WTC11 (cell line): Measurements from ENCODE around the gene LENG8. TPM values are rescaled to one million over a fixed set of nuclear protein-coding genes. Genes with fewer than 3 reads are reported as not detected.
A peak's percentile ranks its signal among the peaks of the same experiment; 100 is the strongest.

Source experiments
- ATAC-seq: fragments of 200-7000 bp; cut with Tn5 transposase; 2 replicates; pipeline ENCODE4 v1.10.0; 2021; ENCODE audit warnings: mild to moderate bottlenecking, moderate library complexity
- CTCF ChIA-PET: fragments of 300-600 bp; sonication (Branson Sonifier 250); formaldehyde crosslinking; loops from one replicate; lab custom pipeline; 2021; ENCODE audit warnings: antibody characterized with exemption; lab: Charles Lee
- POLR2A ChIA-PET: fragments of 350-600 bp; sonication (Branson Sonifier 250); formaldehyde crosslinking; loops from one replicate; lab custom pipeline; 2021; ENCODE audit warnings: antibody characterized with exemption; lab: Charles Lee
- DNase-seq: peaks from one replicate; pipeline ENCODE4 v3.0.0; 2021; ENCODE audit warnings: low spot score
- H3K27ac Mint-ChIP-seq: 2 replicates; pipeline ENCODE4 v1.8.0; 2021; ENCODE audit warnings: mixed read lengths
- H3K27me3 Mint-ChIP-seq: 2 replicates; pipeline ENCODE4 v1.8.0; 2021; ENCODE audit warnings: low read depth, mild to moderate bottlenecking, moderate library complexity, mixed read lengths
- H3K36me3 Mint-ChIP-seq: 2 replicates; pipeline ENCODE4 v1.8.0; 2021; ENCODE audit warnings: mixed read lengths
- H3K4me1 Mint-ChIP-seq: 2 replicates; pipeline ENCODE4 v1.8.0; 2022; ENCODE audit warnings: mixed read lengths
- H3K4me3 Mint-ChIP-seq: 2 replicates; pipeline ENCODE4 v1.8.0; 2021; ENCODE audit warnings: mild to moderate bottlenecking, moderate library complexity, mixed read lengths
- H3K9me3 Mint-ChIP-seq: 2 replicates; pipeline ENCODE4 v1.8.0; 2021; ENCODE audit warnings: mixed read lengths
- AFF4 ChIP-seq: sonication (generic); formaldehyde crosslinking; IDR thresholded peaks from 2 replicates; pipeline ENCODE4 v1.8.1; 2023; ENCODE audit warnings: mild to moderate bottlenecking, missing genetic modification reagents, borderline replicate concordance
- ATF3 ChIP-seq: sonication (generic); formaldehyde crosslinking; conservative IDR thresholded peaks from 2 replicates; pipeline ENCODE4 v1.8.1; 2022; ENCODE audit warnings: mild to moderate bottlenecking, missing genetic modification reagents
- CDX4 ChIP-seq: fragments of 250-450 bp; sonication (Bioruptor Pico); IDR thresholded peaks from 2 replicates; pipeline ENCODE4 v1.9.0; 2021; ENCODE audit warnings: moderate library complexity, mild to moderate bottlenecking, inconsistent platforms, borderline replicate concordance
- EMX1 ChIP-seq: fragments of 250-450 bp; sonication (Bioruptor Pico); IDR thresholded peaks from 2 replicates; pipeline ENCODE4 v1.8.0; 2021; ENCODE audit warnings: mild to moderate bottlenecking
- ETV6 ChIP-seq: sonication (generic); formaldehyde crosslinking; IDR thresholded peaks from 2 replicates; pipeline ENCODE4 v1.8.1; 2022; ENCODE audit warnings: mild to moderate bottlenecking, missing genetic modification reagents
- HMGA2 ChIP-seq: fragments of 250-450 bp; sonication (Bioruptor Pico); IDR thresholded peaks from 2 replicates; pipeline ENCODE4 v1.4.0; 2021; ENCODE audit warnings: mild to moderate bottlenecking, moderate library complexity
- HMGXB4 ChIP-seq: sonication (generic); formaldehyde crosslinking; IDR thresholded peaks from 2 replicates; pipeline ENCODE4 v1.8.1; 2023; ENCODE audit warnings: mild to moderate bottlenecking, moderate library complexity, missing genetic modification reagents
- IRF2 ChIP-seq: sonication (generic); formaldehyde crosslinking; IDR thresholded peaks from 2 replicates; pipeline ENCODE4 v1.8.0; 2022; ENCODE audit warnings: low read depth, missing genetic modification reagents, borderline replicate concordance
- NFYB ChIP-seq: sonication (generic); formaldehyde crosslinking; conservative IDR thresholded peaks from 2 replicates; pipeline ENCODE4 v1.8.0; 2022; ENCODE audit warnings: low read depth, missing genetic modification reagents
- NR1H2 ChIP-seq: sonication (generic); formaldehyde crosslinking; IDR thresholded peaks from 2 replicates; pipeline ENCODE4 v1.9.0; 2021; ENCODE audit warnings: mild to moderate bottlenecking, moderate library complexity, missing genetic modification reagents
- OVOL2 ChIP-seq: fragments of 250-450 bp; sonication (Bioruptor Pico); IDR thresholded peaks from 2 replicates; pipeline ENCODE4 v1.9.0; 2021; ENCODE audit warnings: mild to moderate bottlenecking, borderline replicate concordance
- PRDM15 ChIP-seq: sonication (generic); formaldehyde crosslinking; IDR thresholded peaks from 2 replicates; pipeline ENCODE4 v1.8.0; 2022; ENCODE audit warnings: missing genetic modification reagents
- RELA ChIP-seq: sonication (generic); formaldehyde crosslinking; IDR thresholded peaks from 2 replicates; pipeline ENCODE4 v1.8.1; 2022; ENCODE audit warnings: missing genetic modification reagents, mild to moderate bottlenecking, borderline replicate concordance
- SOX15 ChIP-seq: fragments of 250-450 bp; sonication (Bioruptor Pico); IDR thresholded peaks from 2 replicates; pipeline ENCODE4 v1.9.0; 2021; ENCODE audit warnings: mild to moderate bottlenecking
- SP1 ChIP-seq: sonication (generic); formaldehyde crosslinking; conservative IDR thresholded peaks from 2 replicates; pipeline ENCODE4 v1.8.1; 2022; ENCODE audit warnings: missing genetic modification reagents
- TEAD4 ChIP-seq: sonication (generic); formaldehyde crosslinking; IDR thresholded peaks from 2 replicates; pipeline ENCODE4 v1.8.0; 2022; ENCODE audit warnings: mild to moderate bottlenecking, missing genetic modification reagents
- USF2 ChIP-seq: sonication (generic); formaldehyde crosslinking; IDR thresholded peaks from 2 replicates; pipeline ENCODE4 v1.8.1; 2023; ENCODE audit warnings: mild to moderate bottlenecking, missing genetic modification reagents, moderate library complexity
- ZNF138 ChIP-seq: sonication (generic); formaldehyde crosslinking; conservative IDR thresholded peaks from 2 replicates; pipeline ENCODE4 v1.8.1; 2022; ENCODE audit warnings: mild to moderate bottlenecking, moderate library complexity, missing genetic modification reagents
- ZNF219 ChIP-seq: sonication (generic); formaldehyde crosslinking; IDR thresholded peaks from 2 replicates; pipeline ENCODE4 v1.8.0; 2023; ENCODE audit warnings: missing genetic modification reagents, mild to moderate bottlenecking, borderline replicate concordance
- ZNF232 ChIP-seq: sonication (generic); formaldehyde crosslinking; IDR thresholded peaks from 2 replicates; pipeline ENCODE4 v1.8.0; 2022; ENCODE audit warnings: mild to moderate bottlenecking, missing genetic modification reagents
- ZNF263 ChIP-seq: sonication (generic); formaldehyde crosslinking; IDR thresholded peaks from 2 replicates; pipeline ENCODE4 v1.8.1; 2022; ENCODE audit warnings: low read depth, mild to moderate bottlenecking, moderate library complexity, missing genetic modification reagents
- ZNF416 ChIP-seq: fragments of 250-450 bp; sonication (Bioruptor Pico); IDR thresholded peaks from 2 replicates; pipeline ENCODE4 v1.9.0; 2021; ENCODE audit warnings: mild to moderate bottlenecking, inconsistent platforms
- total RNA-seq: library from RNA; stranded (reverse); gene quantifications from 3 replicates; pipeline ENCODE4 v1.2.3, GENCODE V29; 2021

LENG8 gene
- total RNA-seq, 1 experiment from 2014 or later = 175 TPM

- TF ChIP-seq ATF3 (CRISPR knock-in tag) (no peak), IRF2 (CRISPR knock-in tag) (no peak), SP1 (CRISPR knock-in tag) (no peak), SOX15 (CRISPR knock-in tag) (no peak), HMGXB4 (CRISPR knock-in tag) (no peak), ZNF232 (CRISPR knock-in tag) (no peak), NFYB (CRISPR knock-in tag) (no peak), AFF4 (CRISPR knock-in tag) (no peak)
- TF ChIP-seq, all 79 proteins: peak for 0
Observed at GRCh38 chr19:54449701-54450069, 686 bp downstream of the LENG8 start (continued).

- H3K36me3 Mint-ChIP-seq = peaks cover 46% of the 10 kb centered on the region
- no peak for DNase-seq
- no peak for TF ChIP-seq SP1 (CRISPR knock-in tag)
- no peak for TF ChIP-seq OVOL2 (CRISPR knock-in tag)
- TF ChIP-seq, all 79 proteins: peak for 0
- ChIA-PET POLR2A (no interaction called here), CTCF (no interaction called here)
- peak overlapping the region; percentile 99 for H3K4me3 Mint-ChIP-seq
- no peak overlapping the region for H3K27ac Mint-ChIP-seq
- no peak for ATAC-seq
- peaks cover 2% of the 10 kb centered on the region; the same call in 1 of the 2 replicates for H3K27me3 Mint-ChIP-seq
- H3K9me3 Mint-ChIP-seq = no peaks in the 10 kb centered on the region
- peaks cover 25% of the 10 kb centered on the region for H3K4me1 Mint-ChIP-seq
Observed at GRCh38 chr19:54451331-54451871, 2.4 kb downstream of the LENG8 start.

GRCh38 chr19:54451997-54452396, 3.0 kb downstream of the LENG8 start:
- ATAC-seq (no peak), DNase-seq (no peak)
- no peak overlapping the region for H3K4me3 Mint-ChIP-seq
- ChIA-PET POLR2A (no interaction called here), CTCF (no interaction called here)
- H3K36me3 Mint-ChIP-seq = peaks cover 47% of the 10 kb centered on the region
- H3K27me3 Mint-ChIP-seq = peaks cover 2% of the 10 kb centered on the region; the same call in 1 of the 2 replicates
- TF ChIP-seq EMX1 (CRISPR knock-in tag) = no peak
- no peak for TF ChIP-seq HMGA2 (CRISPR knock-in tag)
- no peak for TF ChIP-seq SP1 (CRISPR knock-in tag)
- TF ChIP-seq CDX4 (CRISPR knock-in tag) = no peak
- TF ChIP-seq NFYB (CRISPR knock-in tag) = no peak
- TF ChIP-seq ZNF263 (CRISPR knock-in tag) = no peak
- TF ChIP-seq TEAD4 (CRISPR knock-in tag) = no peak
- no peak for TF ChIP-seq ZNF219 (CRISPR knock-in tag)
- no peak for TF ChIP-seq USF2
- no peak for TF ChIP-seq NR1H2 (CRISPR knock-in tag)
- TF ChIP-seq ZNF416 (CRISPR knock-in tag) = no peak
- TF ChIP-seq ETV6 (CRISPR knock-in tag) = no peak
- TF ChIP-seq ZNF138 (CRISPR knock-in tag) = no peak
- no peak for TF ChIP-seq PRDM15 (CRISPR knock-in tag)
- TF ChIP-seq RELA (CRISPR knock-in tag) = no peak
- H3K4me1 Mint-ChIP-seq = peaks cover 24% of the 10 kb centered on the region
- no peaks in the 10 kb centered on the region for H3K9me3 Mint-ChIP-seq
- no peak overlapping the region for H3K27ac Mint-ChIP-seq
